SU-DHL-6 (cell line): ENCODE measurements around the gene ELAPOR2.

Experiments
- H2AFZ ChIP-seq: fragments of 200-600 bp; sonication (generic); 2 replicates; pipeline ENCODE4 v1.6.1; 2014; ENCODE audit warnings: low read depth, mild to moderate bottlenecking, moderate library complexity, mixed read lengths, antibody characterized with exemption, low read length; ENCODE audit not compliant: severe bottlenecking
- H3F3A ChIP-seq: fragments of 200-600 bp; shearing (Covaris generic); 2 replicates; pipeline ENCODE4 v1.6.0; 2016; ENCODE audit warnings: antibody characterized with exemption, mild to moderate bottlenecking; ENCODE audit not compliant: insufficient read depth
- H3K27ac ChIP-seq: fragments of 200-600 bp; sonication (generic); 2 replicates; pipeline ENCODE4 v1.5.1; 2016; ENCODE audit warnings: low read depth, mild to moderate bottlenecking, low read length, moderate library complexity, mixed read lengths
- H3K27me3 ChIP-seq: fragments of 200-600 bp; sonication (generic), shearing (Covaris generic); 2 replicates; pipeline ENCODE4 v1.6.0; 2014; ENCODE audit warnings: mild to moderate bottlenecking, low read length
- H3K36me3 ChIP-seq: fragments of 200-600 bp; sonication (generic); 2 replicates; pipeline ENCODE4 v1.6.1; 2014; ENCODE audit warnings: mild to moderate bottlenecking, low read length, mixed read lengths
- H3K4me2 ChIP-seq: fragments of 300-600, 200-600 bp; shearing (Covaris generic), sonication (generic); 2 replicates; pipeline ENCODE4 v1.6.0; 2014; ENCODE audit warnings: low read length, low read depth, mild to moderate bottlenecking; ENCODE audit not compliant: poor library complexity, severe bottlenecking
- H3K4me3 ChIP-seq: fragments of 200-600 bp; sonication (generic); 2 replicates; pipeline ENCODE4 v1.5.1; 2014; ENCODE audit warnings: antibody characterized with exemption, low read length, mild to moderate bottlenecking, mixed read lengths; ENCODE audit not compliant: insufficient read depth, poor library complexity, severe bottlenecking
- H3K79me2 ChIP-seq: fragments of 200-600 bp; sonication (generic); 2 replicates; pipeline ENCODE4 v1.6.1; 2014; ENCODE audit warnings: mild to moderate bottlenecking, low read length, moderate library complexity; ENCODE audit not compliant: insufficient read depth
- H3K9ac ChIP-seq: fragments of 200-600 bp; sonication (generic); 2 replicates; pipeline ENCODE4 v1.7.0; 2014; ENCODE audit warnings: mild to moderate bottlenecking, low read length
- H3K9me2 ChIP-seq: fragments of 200-600 bp; sonication (generic); replicated peaks from 2 replicates; pipeline ENCODE4 v1.6.1; 2014; ENCODE audit warnings: low read length; ENCODE audit not compliant: insufficient read depth
- H3K9me3 ChIP-seq: fragments of 200-600 bp; sonication (generic); 2 replicates; pipeline ENCODE4 v1.6.1; 2014; ENCODE audit warnings: low read length, mixed read lengths; ENCODE audit not compliant: insufficient read depth
- H4K20me1 ChIP-seq: fragments of 200-600 bp; sonication (generic); 2 replicates; pipeline ENCODE4 v1.6.1; 2014; ENCODE audit warnings: low read depth, mild to moderate bottlenecking, antibody characterized with exemption, low read length, moderate library complexity, mixed read lengths
- CTCF ChIP-seq: fragments of 200-600 bp; sonication (generic); IDR thresholded peaks from one replicate; pipeline ENCODE4 v1.5.1; 2017; ENCODE audit warnings: antibody characterized with exemption, mild to moderate bottlenecking, low read length, moderate library complexity; ENCODE audit not compliant: insufficient read depth, poor library complexity, severe bottlenecking
- EZH2phosphoT487 ChIP-seq: fragments of 200-600 bp; sonication (generic), shearing (Covaris generic); conservative IDR thresholded peaks from 2 replicates; pipeline ENCODE4 v1.6.1; 2018; ENCODE audit warnings: mild to moderate bottlenecking, antibody characterized with exemption, low read length, moderate library complexity, mixed read lengths

Gene ELAPOR2

GRCh38 chr7:87059525-87060287, at the start of gene ELAPOR2:
Gene ELAPOR2, minus strand, starts transcription at chr7:87059654. Its CDS starts 141 bp downstream, at chr7:87059513.
- Histone ChIP-seq H3K36me3 (peaks cover 7% of the 10 kb centered on the region; the same call in 1 of the 2 replicates), H3K27ac (no peak within 1 kb of the TSS), H3K79me2 (no peaks in the 10 kb centered on the region), H3K9me2 (no peaks in the 10 kb centered on the region), H3F3A (peaks cover 21% of the 10 kb centered on the region; the same call in 1 of the 2 replicates), H4K20me1 (no peaks in the 10 kb centered on the region), H3K9me3 (no peaks in the 10 kb centered on the region), H2AFZ (peak within 1 kb of the TSS; percentile 95), H3K9ac (peak within 1 kb of the TSS; percentile 51), H3K4me3 (peak within 1 kb of the TSS; percentile 66), H3K27me3 (no peaks in the 10 kb centered on the region), H3K4me2 (peak within 1 kb of the TSS; percentile 79)
- TF ChIP-seq CTCF (peak; percentile 56), EZH2phosphoT487 (no peak)

GRCh38 chr7:87107949-87108776, 48.7 kb upstream of the ELAPOR2 start:
- H3K9me2 ChIP-seq = no peaks in the 10 kb centered on the region
- H3K27ac ChIP-seq = no peak overlapping the region
- H3K4me3 ChIP-seq = no peak overlapping the region
- no peaks in the 10 kb centered on the region for H4K20me1 ChIP-seq
- H3F3A ChIP-seq = no peaks in the 10 kb centered on the region
- H3K27me3 ChIP-seq = no peaks in the 10 kb centered on the region
- no peak overlapping the region for H2AFZ ChIP-seq
- no peak for TF ChIP-seq CTCF
- no peak for TF ChIP-seq EZH2phosphoT487
- no peaks in the 10 kb centered on the region for H3K79me2 ChIP-seq
- H3K36me3 ChIP-seq = no peaks in the 10 kb centered on the region
- H3K9me3 ChIP-seq = no peaks in the 10 kb centered on the region
- H3K4me2 ChIP-seq = no peak overlapping the region
- no peak overlapping the region for H3K9ac ChIP-seq

- no peaks in the 10 kb centered on the region for H3K36me3 ChIP-seq
- H4K20me1 ChIP-seq = no peaks in the 10 kb centered on the region
- TF ChIP-seq CTCF (no peak), EZH2phosphoT487 (no peak)
- no peak overlapping the region for H3K9ac ChIP-seq
- no peaks in the 10 kb centered on the region for H3K27me3 ChIP-seq
- H3K9me2 ChIP-seq = no peaks in the 10 kb centered on the region
- H3K27ac ChIP-seq = no peak overlapping the region
- H3K4me2 ChIP-seq = no peak overlapping the region
- no peaks in the 10 kb centered on the region for H3K79me2 ChIP-seq
- no peaks in the 10 kb centered on the region for H3F3A ChIP-seq
- no peaks in the 10 kb centered on the region for H3K9me3 ChIP-seq
- no peak overlapping the region for H2AFZ ChIP-seq
- H3K4me3 ChIP-seq = no peak overlapping the region
Observed at GRCh38 chr7:87106974-87107612, 47.6 kb upstream of the ELAPOR2 start.
